ENCODE measurements around the gene NDUFB7.

The NDUFB7 gene

DNA sequence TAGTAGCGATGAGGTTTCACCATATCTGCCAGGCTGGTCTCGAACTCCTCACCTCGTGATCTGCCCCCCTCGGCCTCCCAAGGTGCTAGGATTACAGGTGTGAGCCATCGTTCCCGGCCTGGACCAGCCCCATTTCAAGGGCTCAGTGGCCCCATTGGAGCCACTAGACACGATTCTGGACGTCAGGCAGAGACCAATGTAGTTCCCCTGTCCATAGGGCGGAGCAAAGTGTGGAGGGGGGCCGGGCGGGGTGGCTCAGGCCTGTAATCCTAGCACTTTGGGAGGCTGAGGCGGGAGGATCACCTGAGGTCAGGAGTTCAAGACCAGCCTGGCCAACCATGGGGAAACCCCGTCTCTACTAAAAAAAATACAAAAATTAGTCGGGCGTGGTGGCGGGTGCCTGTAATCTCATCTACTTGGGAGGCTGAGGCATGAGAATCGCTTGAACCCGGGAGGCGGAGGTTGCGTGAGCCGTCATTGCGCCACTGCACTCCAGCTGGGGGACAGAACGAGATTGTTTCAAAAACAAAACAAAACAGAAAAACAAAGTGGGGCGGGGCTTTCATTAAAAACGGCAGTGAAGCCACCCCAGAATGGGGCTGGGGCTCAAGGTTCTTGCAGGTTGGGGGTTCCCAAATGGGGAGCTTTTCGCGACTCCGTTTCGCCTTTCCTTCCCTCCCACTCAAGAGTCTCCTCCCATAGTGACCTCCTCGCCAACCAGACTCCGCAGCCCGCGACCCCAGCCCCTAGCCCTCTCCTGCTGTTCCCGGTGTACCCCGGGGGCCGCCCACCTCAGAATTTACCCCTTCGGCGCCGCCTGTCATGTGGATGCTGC is 43.2 kb downstream of the NDUFB7 start:
- Histone ChIP-seq H3K36me3 (no peaks in the 10 kb centered on the region), H3K4me3 (peak overlapping the region; percentile 71 to 91), H3K27me3 (no peaks in the 10 kb centered on the region), H3K9me3 (no peaks in the 10 kb centered on the region), H3K4me1 (peaks cover 0 to 30% (median 7%) of the 10 kb centered on the region in 4 donors), H3K27ac (peak overlapping the region; percentile 70 to 79)
- intact Hi-C loops (cut with DNase I; ENCODE audit: low total_unique reads): no loop called here
- peak in 1 of 2 donors; percentile 68 for DNase-seq
- TF ChIP-seq, protein P1, sequence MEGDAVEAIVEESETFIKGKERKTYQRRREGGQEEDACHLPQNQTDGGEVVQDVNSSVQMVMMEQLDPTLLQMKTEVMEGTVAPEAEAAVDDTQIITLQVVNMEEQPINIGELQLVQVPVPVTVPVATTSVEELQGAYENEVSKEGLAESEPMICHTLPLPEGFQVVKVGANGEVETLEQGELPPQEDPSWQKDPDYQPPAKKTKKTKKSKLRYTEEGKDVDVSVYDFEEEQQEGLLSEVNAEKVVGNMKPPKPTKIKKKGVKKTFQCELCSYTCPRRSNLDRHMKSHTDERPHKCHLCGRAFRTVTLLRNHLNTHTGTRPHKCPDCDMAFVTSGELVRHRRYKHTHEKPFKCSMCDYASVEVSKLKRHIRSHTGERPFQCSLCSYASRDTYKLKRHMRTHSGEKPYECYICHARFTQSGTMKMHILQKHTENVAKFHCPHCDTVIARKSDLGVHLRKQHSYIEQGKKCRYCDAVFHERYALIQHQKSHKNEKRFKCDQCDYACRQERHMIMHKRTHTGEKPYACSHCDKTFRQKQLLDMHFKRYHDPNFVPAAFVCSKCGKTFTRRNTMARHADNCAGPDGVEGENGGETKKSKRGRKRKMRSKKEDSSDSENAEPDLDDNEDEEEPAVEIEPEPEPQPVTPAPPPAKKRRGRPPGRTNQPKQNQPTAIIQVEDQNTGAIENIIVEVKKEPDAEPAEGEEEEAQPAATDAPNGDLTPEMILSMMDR (IDR thresholded peaks at IDR 0.05): no peak

DNA sequence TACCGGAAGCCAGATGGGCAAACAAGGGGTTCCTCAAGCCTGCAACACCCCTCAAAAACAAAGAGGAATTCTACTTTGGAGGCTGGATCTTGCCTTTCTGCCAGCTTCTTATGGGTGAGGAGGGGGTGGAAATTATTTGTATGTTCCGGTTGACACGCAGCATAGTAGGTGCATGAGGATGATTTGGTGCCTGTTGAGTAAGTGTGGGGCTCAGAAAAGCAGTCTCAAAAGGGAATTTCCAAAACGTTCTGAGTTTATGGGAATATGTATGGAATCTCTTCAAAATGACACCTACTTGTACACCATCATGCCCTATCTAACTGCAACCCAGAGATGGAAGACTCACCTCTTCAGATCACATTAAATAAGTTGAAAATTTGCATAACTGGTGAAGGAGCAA is 45.4 kb downstream of the NDUFB7 start:
- H3K9me3 ChIP-seq: no peaks in the 10 kb centered on the region
- no peaks in the 10 kb centered on the region for H3K27me3 ChIP-seq
- no peaks in the 10 kb centered on the region for H3K36me3 ChIP-seq
- intact Hi-C loops (cut with DNase I; ENCODE audit: low total_unique reads): no loop called here
- TF ChIP-seq, protein P1 (IDR thresholded peaks at IDR 0.05): no peak
- no peak overlapping the region for H3K4me3 ChIP-seq
- no peak overlapping the region for H3K27ac ChIP-seq
- DNase-seq: no peak
- H3K4me1 ChIP-seq: peaks cover 0 to 25% (median 7%) of the 10 kb centered on the region in 4 donors

DNA sequence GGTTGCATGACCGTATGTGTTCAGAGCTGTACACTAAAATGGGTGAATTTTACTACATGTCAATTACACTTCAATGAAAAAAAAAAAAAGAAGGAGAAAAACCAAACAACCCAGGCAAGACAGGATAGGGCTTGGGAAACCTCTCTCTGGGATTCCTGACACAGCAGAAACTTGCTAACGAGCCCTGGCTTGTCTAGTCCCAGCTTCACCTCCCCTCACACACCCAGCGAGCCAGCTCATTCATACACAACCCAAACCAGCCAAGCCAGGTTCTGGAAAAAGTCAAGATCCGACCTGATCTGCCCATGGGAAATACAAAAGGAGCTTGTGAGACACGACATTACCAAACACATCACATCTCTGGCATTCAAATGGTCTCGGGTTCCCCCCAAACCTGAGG is 46.1 kb downstream of the NDUFB7 start:
- intact Hi-C loops (cut with DNase I; ENCODE audit: low total_unique reads): no loop called here
- TF ChIP-seq, protein P1 (IDR thresholded peaks at IDR 0.05): no peak
- Histone ChIP-seq H3K27me3 (no peaks in the 10 kb centered on the region), H3K4me1 (peaks cover 0 to 18% (median 6%) of the 10 kb centered on the region in 4 donors), H3K36me3 (no peaks in the 10 kb centered on the region), H3K9me3 (no peaks in the 10 kb centered on the region), H3K4me3 (no peak overlapping the region), H3K27ac (no peak overlapping the region)
- DNase-seq: no peak

DNA sequence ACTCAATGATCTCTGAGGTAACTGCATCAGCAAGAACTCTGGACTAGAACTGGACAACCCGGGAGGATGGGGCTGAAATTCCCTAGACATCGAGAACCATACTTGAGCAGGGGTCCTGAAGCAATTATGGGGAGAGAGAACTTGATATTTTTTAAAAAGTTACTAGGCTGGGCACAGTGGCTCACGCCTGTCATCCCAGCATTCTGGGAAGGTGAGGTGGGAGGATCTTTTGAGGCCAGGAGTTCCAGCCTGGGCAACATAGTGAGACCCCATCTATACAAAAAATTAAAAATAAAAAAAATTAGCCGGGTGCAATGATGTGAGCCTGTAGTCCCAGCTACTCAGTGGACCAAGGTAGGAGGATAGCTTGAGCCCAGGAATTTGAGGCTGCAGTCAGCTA is 51.3 kb downstream of the NDUFB7 start:
- H3K27ac ChIP-seq: no peak overlapping the region
- DNase-seq: no peak
- peaks cover 10 to 16% (median 13%) of the 10 kb centered on the region in 3 donors for H3K36me3 ChIP-seq
- no peaks in the 10 kb centered on the region for H3K27me3 ChIP-seq
- H3K4me1 ChIP-seq: peaks cover 0 to 23% (median 19%) of the 10 kb centered on the region in 4 donors
- H3K9me3 ChIP-seq: no peaks in the 10 kb centered on the region
- intact Hi-C loops (cut with DNase I; ENCODE audit: low total_unique reads): no loop called here
- TF ChIP-seq, protein P1 (IDR thresholded peaks at IDR 0.05): no peak
- no peak overlapping the region for H3K4me3 ChIP-seq

DNA sequence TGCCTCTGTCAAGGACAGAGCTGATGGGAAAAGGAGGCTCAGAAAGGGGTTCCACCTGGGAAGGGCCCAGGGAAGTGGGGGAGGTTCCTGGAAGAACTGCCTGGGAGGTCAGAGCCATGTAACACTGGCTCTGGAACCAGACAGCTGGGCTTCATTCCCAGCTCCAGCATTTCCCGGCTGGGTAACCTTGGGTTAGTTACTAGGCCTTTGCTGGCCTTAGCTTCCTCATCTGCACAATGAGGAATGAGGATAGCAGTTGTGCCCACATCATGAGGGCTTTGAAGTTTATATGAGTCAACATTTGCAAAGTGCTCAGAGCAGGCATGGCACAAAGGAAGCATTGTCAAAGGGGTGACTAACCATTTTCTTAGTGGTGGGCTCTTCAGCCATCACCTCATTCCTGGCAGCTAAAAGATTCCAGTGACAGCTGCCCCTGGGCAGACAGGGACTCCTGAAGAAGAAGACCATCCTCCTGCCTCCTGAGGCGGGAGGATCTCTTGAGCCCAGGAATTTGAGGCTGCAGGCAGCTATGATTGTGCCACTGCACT is 51.9 kb downstream of the NDUFB7 start:
- Histone ChIP-seq H3K9me3 (no peaks in the 10 kb centered on the region), H3K4me3 (no peak overlapping the region), H3K36me3 (peaks cover 16 to 22% (median 19%) of the 10 kb centered on the region in 3 donors), H3K27me3 (no peaks in the 10 kb centered on the region), H3K27ac (peak overlapping the region in 1 of 2 donors; percentile 99), H3K4me1 (peaks cover 0 to 29% (median 24%) of the 10 kb centered on the region in 4 donors)
- intact Hi-C loops (cut with DNase I; ENCODE audit: low total_unique reads): no loop called here
- no peak for DNase-seq
- TF ChIP-seq, protein P1 (IDR thresholded peaks at IDR 0.05): no peak

All from tibial artery (tissue), 4 donors.